GM15510 (cell line): ENCODE data around the gene AHNAK.

Source experiments
- POLR2A ChIP-seq: IDR thresholded peaks from 3 replicates; pipeline ENCODE4 v1.6.1; 2011; ENCODE audit warnings: borderline replicate concordance; ENCODE audit not compliant: insufficient read length; ENCODE audit errors: extremely low read depth

The AHNAK gene

GRCh38 chr11:62449451-62449851 lies 97.2 kb downstream of the AHNAK start:
- no peak for TF ChIP-seq POLR2A

GRCh38 chr11:62446091-62446490 lies 100.5 kb downstream of the AHNAK start:
- no peak for TF ChIP-seq POLR2A

GRCh38 chr11:62445314-62445740 lies 101.3 kb downstream of the AHNAK start:
- TF ChIP-seq POLR2A = no peak

GRCh38 chr11:62444835-62445234 lies 101.8 kb downstream of the AHNAK start:
- no peak for TF ChIP-seq POLR2A

- no peak for TF ChIP-seq POLR2A
These were observed 102.3 kb downstream of the AHNAK start for GRCh38 chr11:62444236-62444833.

- TF ChIP-seq POLR2A = no peak
These were observed 103.0 kb downstream of the AHNAK start for GRCh38 chr11:62443390-62444235.

- no peak for TF ChIP-seq POLR2A
These were observed 106.6 kb downstream of the AHNAK start for GRCh38 chr11:62439785-62440602.

- no peak for TF ChIP-seq POLR2A
These were observed 108.0 kb downstream of the AHNAK start for GRCh38 chr11:62438641-62439040.

GRCh38 chr11:62437616-62438015 lies 109.0 kb downstream of the AHNAK start:
- TF ChIP-seq POLR2A = no peak

GRCh38 chr11:62435846-62436660 lies 110.6 kb downstream of the AHNAK start:
- TF ChIP-seq POLR2A = no peak

- no peak for TF ChIP-seq POLR2A
These were observed 112.7 kb downstream of the AHNAK start for GRCh38 chr11:62433904-62434276.

- TF ChIP-seq POLR2A = no peak
These were observed 113.3 kb downstream of the AHNAK start for GRCh38 chr11:62433141-62433903.

- no peak for TF ChIP-seq POLR2A
These were observed 113.9 kb downstream of the AHNAK start for GRCh38 chr11:62432695-62433094.
